Kidney epithelial cell (primary cell): ENCODE measurements around the gene TBX4. TPM values are rescaled to one million over a fixed set of nuclear protein-coding genes. Genes with fewer than 3 reads are reported as not detected.

Experiments
- DNase-seq: peaks from one replicate; pipeline ENCODE4 v3.0.0-alpha.2; 2010; ENCODE audit warnings: low read depth
- H3K27me3 ChIP-seq: 2 replicates; pipeline ENCODE4 v1.6.0; 2011; ENCODE audit warnings: low read length; ENCODE audit not compliant: control insufficient read depth, insufficient read depth
- H3K36me3 ChIP-seq: 2 replicates; pipeline ENCODE4 v1.5.1; 2011; ENCODE audit warnings: low read length; ENCODE audit not compliant: control insufficient read depth, insufficient read depth
- H3K4me3 ChIP-seq: 2 replicates; pipeline ENCODE4 v1.5.1; 2011; ENCODE audit warnings: low read depth, mild to moderate bottlenecking, control low read depth, low read length
- total RNA-seq: library from RNA; depleted of rRNA; stranded (reverse); fragments of >200 nt; gene quantifications from 2 replicates; pipeline ENCODE4 v1.2.3, GENCODE V29; 2015
- TF ChIP-seq, protein P1 (sequence below): IDR thresholded peaks from 2 replicates; pipeline ENCODE4 v1.5.1; 2011; ENCODE audit warnings: mild to moderate bottlenecking, moderate library complexity, low read length, control low read depth, inconsistent platforms; ENCODE audit not compliant: insufficient read depth, poor library complexity, severe bottlenecking

Gene TBX4
- total RNA-seq, result not detected in 2 replicates

GRCh38 chr17:61452301-61453290 is at the start of gene TBX4:
Gene TBX4 (plus strand): TSS chr17:61452422. CDS start chr17:61456491, 4,069 bp downstream.
- TF ChIP-seq, protein P1, sequence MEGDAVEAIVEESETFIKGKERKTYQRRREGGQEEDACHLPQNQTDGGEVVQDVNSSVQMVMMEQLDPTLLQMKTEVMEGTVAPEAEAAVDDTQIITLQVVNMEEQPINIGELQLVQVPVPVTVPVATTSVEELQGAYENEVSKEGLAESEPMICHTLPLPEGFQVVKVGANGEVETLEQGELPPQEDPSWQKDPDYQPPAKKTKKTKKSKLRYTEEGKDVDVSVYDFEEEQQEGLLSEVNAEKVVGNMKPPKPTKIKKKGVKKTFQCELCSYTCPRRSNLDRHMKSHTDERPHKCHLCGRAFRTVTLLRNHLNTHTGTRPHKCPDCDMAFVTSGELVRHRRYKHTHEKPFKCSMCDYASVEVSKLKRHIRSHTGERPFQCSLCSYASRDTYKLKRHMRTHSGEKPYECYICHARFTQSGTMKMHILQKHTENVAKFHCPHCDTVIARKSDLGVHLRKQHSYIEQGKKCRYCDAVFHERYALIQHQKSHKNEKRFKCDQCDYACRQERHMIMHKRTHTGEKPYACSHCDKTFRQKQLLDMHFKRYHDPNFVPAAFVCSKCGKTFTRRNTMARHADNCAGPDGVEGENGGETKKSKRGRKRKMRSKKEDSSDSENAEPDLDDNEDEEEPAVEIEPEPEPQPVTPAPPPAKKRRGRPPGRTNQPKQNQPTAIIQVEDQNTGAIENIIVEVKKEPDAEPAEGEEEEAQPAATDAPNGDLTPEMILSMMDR, result no peak
- no peak for DNase-seq
- H3K27me3 ChIP-seq, result peaks cover 69% of the 10 kb centered on the region
- H3K4me3 ChIP-seq, result no peak within 1 kb of the TSS
- H3K36me3 ChIP-seq, result no peaks in the 10 kb centered on the region

DNA sequence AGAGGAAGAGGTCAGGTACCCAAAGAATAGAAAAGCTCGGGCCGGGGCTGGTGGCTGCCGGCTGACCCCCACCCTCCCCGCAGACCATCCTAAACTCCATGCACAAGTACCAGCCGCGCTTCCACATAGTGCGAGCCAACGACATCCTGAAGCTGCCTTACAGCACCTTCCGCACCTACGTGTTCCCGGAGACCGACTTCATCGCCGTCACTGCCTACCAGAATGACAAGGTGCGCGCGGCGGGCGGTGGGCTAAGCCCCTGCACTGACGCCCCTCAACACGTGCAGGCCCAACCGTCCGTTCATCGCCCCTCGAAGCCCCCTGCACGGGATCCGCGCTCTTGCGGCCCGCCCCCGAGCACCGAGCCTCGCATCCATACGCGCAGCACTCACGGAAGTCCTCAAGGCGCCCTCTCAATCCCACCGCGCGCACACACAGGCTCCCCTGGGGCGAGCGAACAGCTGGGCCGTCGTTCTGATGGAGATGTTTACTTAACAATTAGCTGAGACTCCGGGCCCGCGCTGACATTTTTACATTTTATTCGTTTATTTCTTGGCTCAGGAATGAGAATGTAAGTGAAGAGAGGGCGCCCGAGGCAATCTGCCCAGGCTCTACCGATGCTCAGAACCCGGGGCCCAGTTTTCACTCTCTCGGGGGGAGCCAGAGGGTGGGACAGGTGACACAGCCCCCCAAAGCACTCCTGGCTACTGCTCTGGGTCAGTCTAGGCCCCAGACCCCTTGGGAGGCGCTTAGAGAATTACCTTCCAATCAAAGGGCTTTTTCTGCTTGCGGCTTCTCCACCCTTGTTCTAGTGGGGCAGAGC is 49.0 kb upstream of the TBX4 start:
- H3K36me3 ChIP-seq, result no peaks in the 10 kb centered on the region
- H3K4me3 ChIP-seq, result no peak overlapping the region
- peaks cover 85% of the 10 kb centered on the region for H3K27me3 ChIP-seq
- TF ChIP-seq, protein P1, result no peak
- DNase-seq, result no peak

- H3K4me3 ChIP-seq, result no peak overlapping the region
- no peak for DNase-seq
- TF ChIP-seq, protein P1, result no peak
- peaks cover 84% of the 10 kb centered on the region for H3K27me3 ChIP-seq
- H3K36me3 ChIP-seq, result no peaks in the 10 kb centered on the region
Measured at GRCh38 chr17:61403801-61404662, 48.2 kb upstream of the TBX4 start.

GRCh38 chr17:61404663-61404912 is 47.6 kb upstream of the TBX4 start:
- Histone ChIP-seq H3K4me3 (no peak overlapping the region), H3K36me3 (no peaks in the 10 kb centered on the region), H3K27me3 (peaks cover 82% of the 10 kb centered on the region)
- TF ChIP-seq, protein P1, result no peak
- no peak for DNase-seq

DNA sequence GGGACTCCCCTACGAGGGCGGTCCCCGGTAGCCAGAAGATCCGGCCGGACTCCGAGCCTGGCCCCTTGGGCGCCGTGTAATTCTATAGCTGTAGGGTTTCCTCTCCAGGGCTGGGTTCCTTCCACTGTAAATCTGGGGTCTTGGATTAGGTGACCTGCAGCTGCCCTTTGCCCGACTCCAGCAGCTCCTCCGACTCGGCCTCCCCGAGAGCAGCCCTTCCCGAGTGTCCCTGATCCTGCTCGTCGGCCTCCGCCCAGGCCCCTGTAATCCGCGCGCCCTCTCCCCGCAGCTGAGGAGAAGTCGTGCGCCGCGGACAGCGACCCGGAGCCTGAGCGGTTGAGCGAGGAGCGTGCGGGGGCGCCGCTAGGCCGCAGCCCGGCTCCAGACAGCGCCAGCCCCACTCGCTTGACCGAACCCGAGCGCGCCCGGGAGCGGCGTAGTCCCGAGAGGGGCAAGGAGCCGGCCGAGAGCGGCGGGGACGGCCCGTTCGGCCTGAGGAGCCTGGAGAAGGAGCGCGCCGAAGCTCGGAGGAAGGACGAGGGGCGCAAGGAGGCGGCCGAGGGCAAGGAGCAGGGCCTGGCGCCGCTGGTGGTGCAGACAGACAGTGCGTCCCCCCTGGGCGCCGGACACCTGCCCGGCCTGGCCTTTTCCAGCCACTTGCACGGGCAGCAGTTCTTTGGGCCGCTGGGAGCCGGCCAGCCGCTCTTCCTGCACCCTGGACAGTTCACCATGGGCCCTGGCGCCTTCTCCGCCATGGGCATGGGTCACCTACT is 47.1 kb upstream of the TBX4 start:
- Histone ChIP-seq H3K27me3 (peaks cover 85% of the 10 kb centered on the region), H3K4me3 (no peak overlapping the region), H3K36me3 (no peaks in the 10 kb centered on the region)
- DNase-seq, result no peak
- TF ChIP-seq, protein P1, result no peak
